GM20431 (cell line): Measurements from ENCODE around the gene ETS2.

Experiments
- in situ Hi-C: fragments of 300-500 bp; cut with MseI, MboI; formaldehyde crosslinking; loops from one replicate; pipeline ENCODE4 v1.15.0; 2020; ENCODE audit warnings: low sequenced_read_pairs; ENCODE audit not compliant: unreplicated experiment

The ETS2 gene

DNA sequence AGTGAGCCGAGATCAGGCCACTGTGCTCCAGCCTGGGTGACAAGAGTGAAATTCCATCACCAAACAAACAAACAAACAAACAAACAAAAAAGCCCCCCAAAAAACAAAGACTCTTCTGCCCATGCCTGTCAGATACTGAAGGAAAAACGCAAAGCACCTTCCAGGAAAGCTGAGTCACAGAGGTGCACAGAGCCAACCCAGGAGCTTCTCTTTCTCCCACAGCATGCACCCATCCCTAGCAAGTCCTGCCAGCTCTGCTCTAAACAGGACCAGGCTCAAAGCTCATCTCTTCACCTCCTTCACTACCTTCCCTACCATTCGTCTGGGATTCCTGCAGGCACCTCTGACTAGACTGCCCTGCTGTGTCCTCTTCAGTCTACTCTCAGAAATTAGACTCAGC lies 46.5 kb downstream of the ETS2 start:
- in situ Hi-C loops: no loop called here

DNA sequence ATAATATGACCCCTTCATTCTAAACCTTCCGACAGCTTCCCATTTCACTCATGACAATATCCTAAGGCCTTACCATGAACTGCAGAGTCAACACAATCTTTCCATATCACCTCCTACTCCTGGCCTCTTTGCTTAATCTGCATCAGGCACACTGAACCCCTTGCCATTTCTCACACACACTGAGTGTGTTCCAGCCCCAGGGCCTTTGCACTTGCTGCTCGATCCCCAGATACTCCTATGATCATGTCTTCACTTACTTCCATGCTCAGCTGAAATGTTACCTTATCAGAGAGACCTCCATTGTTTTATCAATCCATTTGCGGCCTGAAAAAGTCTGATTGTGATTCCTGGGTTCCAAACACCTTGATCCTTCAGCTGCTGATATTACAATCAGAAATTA lies 47.0 kb downstream of the ETS2 start:
- in situ Hi-C loops: no loop called here

DNA sequence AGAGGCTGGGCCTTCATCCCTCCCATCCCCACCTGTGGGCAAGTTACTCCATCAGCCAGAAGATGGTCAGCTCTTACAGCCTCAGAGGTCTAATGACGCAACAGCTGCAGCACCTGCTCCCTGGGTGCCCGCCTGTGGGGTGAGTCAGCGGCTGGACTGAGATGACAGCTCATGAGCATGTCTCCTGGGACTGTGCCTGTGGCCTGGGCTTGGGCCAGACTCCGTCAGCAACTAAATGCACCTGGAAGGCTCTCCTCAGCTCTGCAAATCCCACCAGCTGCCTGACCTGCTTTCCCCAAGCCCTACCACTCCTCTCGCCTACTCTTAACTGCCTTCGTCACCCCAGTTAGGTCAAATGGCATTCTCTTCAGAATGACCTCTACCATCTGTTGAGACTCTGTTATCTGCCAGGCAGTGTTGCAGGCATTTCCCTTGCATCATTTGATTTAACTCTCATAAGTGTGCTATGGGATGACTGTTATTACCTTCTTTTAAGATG lies 47.7 kb downstream of the ETS2 start:
- in situ Hi-C loops: no loop called here

GRCh38 chr21:38857152-38857825 lies 51.6 kb downstream of the ETS2 start:
- in situ Hi-C loops: no loop called here

GRCh38 chr21:38858026-38858811 lies 52.5 kb downstream of the ETS2 start:
- in situ Hi-C loops: no loop called here

DNA sequence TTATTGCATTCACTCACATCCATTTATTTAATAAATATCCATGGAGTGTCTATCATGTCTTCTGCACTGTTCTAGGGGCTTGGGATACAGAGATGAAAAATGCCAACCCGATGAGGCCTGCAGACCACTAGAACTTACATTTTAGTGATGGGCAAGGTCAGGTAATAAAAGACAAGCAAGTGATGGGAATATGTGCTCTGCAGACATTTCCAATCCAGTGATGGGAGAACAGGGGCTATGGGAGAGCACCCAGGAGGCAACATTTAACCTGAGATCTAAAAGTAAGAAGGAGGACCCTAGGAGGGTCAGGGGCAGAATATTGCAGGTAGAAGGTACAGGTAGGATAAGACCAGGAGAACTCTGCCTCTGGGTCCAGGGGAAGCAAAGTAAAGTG lies 53.1 kb downstream of the ETS2 start:
- in situ Hi-C loops: no loop called here

GRCh38 chr21:38859852-38860251 lies 54.1 kb downstream of the ETS2 start:
- in situ Hi-C loops: no loop called here

GRCh38 chr21:38861056-38861455 lies 55.3 kb downstream of the ETS2 start:
- in situ Hi-C loops: no loop called here

DNA sequence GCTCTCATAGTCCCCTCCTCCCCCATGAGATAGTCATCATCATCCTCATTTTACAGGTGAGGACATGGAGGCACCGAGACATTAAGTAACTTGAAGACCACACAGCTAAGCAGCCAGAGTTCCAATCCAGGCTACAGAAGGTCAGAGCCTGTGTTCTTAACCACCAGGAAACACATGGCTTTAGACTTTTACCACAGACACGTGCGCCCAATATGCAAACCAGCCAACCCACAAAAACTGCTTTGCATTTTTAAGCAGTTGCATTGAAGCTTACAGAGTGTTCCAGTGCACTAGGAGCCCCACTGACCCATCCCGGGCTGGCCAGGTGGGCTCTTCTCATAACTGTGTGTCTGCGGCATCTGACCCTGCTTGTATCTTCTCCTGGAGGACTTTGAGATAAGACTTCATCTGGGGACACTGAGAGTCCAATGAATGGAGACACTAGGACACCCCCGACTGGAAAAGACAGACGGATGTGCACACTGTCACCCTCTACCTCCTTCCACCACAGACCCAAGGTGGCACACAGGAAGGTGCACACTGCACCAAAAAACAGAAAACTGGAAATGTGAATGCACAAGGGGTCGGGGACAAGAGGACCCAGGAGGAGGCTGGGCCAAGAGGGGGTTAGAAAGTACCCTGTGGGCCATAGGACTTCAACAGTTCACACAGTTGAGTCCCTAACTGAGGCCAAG lies 56.4 kb downstream of the ETS2 start:
- in situ Hi-C loops: no loop called here

GRCh38 chr21:38863291-38863690 lies 57.6 kb downstream of the ETS2 start:
- in situ Hi-C loops: no loop called here

GRCh38 chr21:38863843-38864363 lies 58.2 kb downstream of the ETS2 start:
- in situ Hi-C loops: no loop called here

GRCh38 chr21:38864964-38865363 lies 59.2 kb downstream of the ETS2 start:
- in situ Hi-C loops: no loop called here

DNA sequence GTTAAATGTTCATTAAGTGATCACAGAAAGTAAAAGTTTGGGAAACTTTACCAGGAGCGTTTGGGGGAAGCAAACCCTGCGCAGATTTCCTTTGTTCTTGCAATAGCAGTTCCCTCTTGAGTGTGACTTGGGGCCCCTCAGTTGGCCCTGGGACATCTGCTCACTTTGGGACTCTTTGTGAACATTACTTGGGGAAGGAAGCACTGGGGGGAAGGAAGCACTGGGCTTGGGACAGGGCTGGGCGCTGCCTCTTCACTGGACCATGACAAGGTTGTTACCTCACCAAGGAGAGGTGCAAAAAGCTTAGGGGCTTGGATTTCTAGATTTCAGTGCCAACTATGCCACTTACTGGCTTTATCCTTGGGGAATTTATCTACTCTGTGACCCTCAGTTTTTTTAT lies 63.5 kb downstream of the ETS2 start:
- in situ Hi-C loops: no loop called here

DNA sequence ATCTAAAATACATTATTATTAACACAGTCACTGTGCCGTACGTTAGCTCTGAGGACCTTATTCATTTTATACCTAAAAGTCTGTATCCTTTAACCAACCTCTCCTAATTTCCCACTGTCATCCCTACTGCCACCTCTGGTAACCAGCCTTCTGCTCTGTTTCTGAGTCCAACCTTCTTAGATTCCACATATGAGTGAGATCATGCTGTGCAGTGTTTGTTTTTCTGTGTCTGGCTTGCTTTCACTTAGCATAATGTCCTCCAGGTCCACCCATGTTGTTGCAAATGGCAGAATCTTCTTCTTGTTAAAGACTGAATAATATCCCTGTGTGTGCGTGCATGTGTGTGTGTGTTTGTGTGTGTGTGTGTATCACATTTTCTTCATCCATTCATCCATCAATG lies 64.2 kb downstream of the ETS2 start:
- in situ Hi-C loops: no loop called here
